Prostate gland (tissue), 2 donors: ENCODE results near the gene GNMT.

Experiments
- CTCF ChIP-seq, 4 experiments: fragments of 200-600 bp in 2 of 4; fragments of 450-650 bp in 2 of 4; sonication (generic) in 2 of 4; IDR thresholded peaks; 1 replicate in 3 of 4; 2 replicates in 1 of 4; pipeline ENCODE4 v1.5.1; 2016 to 2019; ENCODE audit warnings: antibody characterized with exemption in 4 of 4, mild to moderate bottlenecking in 2 of 4, moderate library complexity in 2 of 4
- POLR2A ChIP-seq: fragments of 450-650 bp; IDR thresholded peaks from one replicate; pipeline ENCODE4 v1.6.1; 2016; ENCODE audit warnings: antibody characterized with exemption, mild to moderate bottlenecking
- POLR2AphosphoS5 ChIP-seq: sonication (generic); formaldehyde crosslinking; IDR thresholded peaks from one replicate; pipeline ENCODE4 v1.6.1; 2017; ENCODE audit warnings: antibody characterized with exemption

- TF ChIP-seq CTCF (IDR thresholded peaks at IDR 0.05) (no peak), POLR2A (no peak), POLR2AphosphoS5 (no peak)
These were observed 28.0 kb downstream of the GNMT start for GRCh38 chr6:42988486-42989020.
